ENCODE data around the gene CDC25B. TPM values are rescaled to one million over a fixed set of nuclear protein-coding genes. Genes with fewer than 3 reads are reported as not detected.
A peak's percentile ranks its signal among the peaks of the same experiment; 100 is the strongest.

The CDC25B gene
- total and polyA plus RNA-seq, 3 experiments from 2014 or later = 61.6 to 81.6 (median 78.0) TPM

GRCh38 chr20:3751675-3752385 is 44.3 kb upstream of the CDC25B start:
- no peak overlapping the region for H3K27ac ChIP-seq (ENCODE audit: low read depth, low read length)
- no peaks in the 10 kb centered on the region for H3K36me3 ChIP-seq (ENCODE audit: insufficient read depth, low read length)
- ChIA-PET CTCF (interaction anchor here (0.8 to 2.2 kb wide), 7 partner anchors 16 to 334 kb away, joined by 3 to 14 read pairs (median 5); partner anchors contain the start of genes ADISSP, AP5S1 and CENPB), POLR2A (no interaction called here)
- H3K27ac Mint-ChIP-seq = peak overlapping the region in 2 of 8 donors; percentile 78 to 88
- DNase-seq = peak; percentile 35 to 61 (median 49)
- H3K9me3 ChIP-seq (ENCODE audit: low read length) = no peaks in the 10 kb centered on the region
- no peaks in the 10 kb centered on the region for H3K9me3 Mint-ChIP-seq
- no peaks in the 10 kb centered on the region for H3K4me1 ChIP-seq (ENCODE audit: insufficient read depth, low read length)
- no peak overlapping the region for H3K4me3 ChIP-seq (ENCODE audit: low read length)
- H3K27me3 Mint-ChIP-seq = peaks cover 4 to 14% of the 10 kb centered on the region in 2 donors
- peak overlapping the region in 5 of 7 donors; percentile 26 to 80 (median 73) for H3K4me3 Mint-ChIP-seq
- H3K4me1 Mint-ChIP-seq = peaks cover 6 to 18% (median 11%) of the 10 kb centered on the region in 3 donors
- no peaks in the 10 kb centered on the region for H3K27me3 ChIP-seq (ENCODE audit: insufficient read depth, low read length, poor library complexity, severe bottlenecking)
- peaks cover 0 to 12% (median 3%) of the 10 kb centered on the region in 3 donors for H3K36me3 Mint-ChIP-seq

- no peaks in the 10 kb centered on the region for H3K4me1 ChIP-seq (ENCODE audit: insufficient read depth, low read length)
- Mint-ChIP-seq H3K27me3 (peaks cover 4 to 9% of the 10 kb centered on the region in 2 donors), H3K36me3 (peaks cover 0 to 14% (median 3%) of the 10 kb centered on the region in 3 donors), H3K4me1 (peaks cover 6 to 18% (median 11%) of the 10 kb centered on the region in 3 donors), H3K27ac (peak overlapping the region in 3 of 8 donors; percentile 74 to 88 (median 78)), H3K9me3 (no peaks in the 10 kb centered on the region), H3K4me3 (peak overlapping the region in 6 of 7 donors; percentile 26 to 80 (median 65))
- H3K36me3 ChIP-seq (ENCODE audit: insufficient read depth, low read length) = no peaks in the 10 kb centered on the region
- no peak for DNase-seq
- no peaks in the 10 kb centered on the region for H3K27me3 ChIP-seq (ENCODE audit: insufficient read depth, low read length, poor library complexity, severe bottlenecking)
- H3K27ac ChIP-seq (ENCODE audit: low read depth, low read length) = no peak overlapping the region
- no peaks in the 10 kb centered on the region for H3K9me3 ChIP-seq (ENCODE audit: low read length)
- POLR2A ChIA-PET = no interaction called here
- no peak overlapping the region for H3K4me3 ChIP-seq (ENCODE audit: low read length)
- CTCF ChIA-PET = interaction anchor here (0.7 to 2.2 kb wide), 12 partner anchors 8 to 341 kb away, joined by 3 to 14 read pairs (median 4); partner anchors contain the start of genes ADISSP and CENPB
These were observed 43.7 kb upstream of the CDC25B start for GRCh38 chr20:3752386-3752759.

- H3K9me3 ChIP-seq (ENCODE audit: low read length) = no peaks in the 10 kb centered on the region
- no peak overlapping the region for H3K27ac ChIP-seq (ENCODE audit: low read depth, low read length)
- CTCF ChIA-PET = interaction anchor here (0.7 to 2.2 kb wide), 14 partner anchors 8 to 340 kb away, joined by 3 to 14 read pairs (median 4); partner anchors contain the start of genes ADISSP, AP5S1 and CENPB
- peak; percentile 42 to 65 (median 46) for DNase-seq
- H3K4me1 ChIP-seq (ENCODE audit: insufficient read depth, low read length) = no peaks in the 10 kb centered on the region
- Mint-ChIP-seq H3K27me3 (peaks cover 0 to 4% of the 10 kb centered on the region in 2 donors), H3K9me3 (no peaks in the 10 kb centered on the region), H3K4me3 (no peak overlapping the region), H3K4me1 (peaks cover 6 to 18% (median 11%) of the 10 kb centered on the region in 3 donors), H3K36me3 (peaks cover 0 to 19% (median 5%) of the 10 kb centered on the region in 3 donors), H3K27ac (peak overlapping the region in 2 of 8 donors; percentile 4 to 66)
- H3K4me3 ChIP-seq (ENCODE audit: low read length) = no peak overlapping the region
- POLR2A ChIA-PET = interaction anchor here (0.5 to 0.9 kb wide), 2 partner anchors 36 to 331 kb away, joined by 3 to 4 read pairs; no protein-coding TSS in a partner anchor
- no peaks in the 10 kb centered on the region for H3K36me3 ChIP-seq (ENCODE audit: insufficient read depth, low read length)
- no peaks in the 10 kb centered on the region for H3K27me3 ChIP-seq (ENCODE audit: insufficient read depth, low read length, poor library complexity, severe bottlenecking)
These were observed 43.0 kb upstream of the CDC25B start for GRCh38 chr20:3753098-3753497.

- H3K9me3 ChIP-seq (ENCODE audit: low read length) = no peaks in the 10 kb centered on the region
- POLR2A ChIA-PET = interaction anchor here (0.9 kb wide), 1 partner anchor 331 kb away, joined by 4 read pairs; no protein-coding TSS in a partner anchor
- peaks cover 6 to 18% (median 11%) of the 10 kb centered on the region in 3 donors for H3K4me1 Mint-ChIP-seq
- H3K36me3 ChIP-seq (ENCODE audit: insufficient read depth, low read length) = no peaks in the 10 kb centered on the region
- H3K27me3 Mint-ChIP-seq = peaks cover 0 to 2% of the 10 kb centered on the region in 2 donors
- no peaks in the 10 kb centered on the region for H3K9me3 Mint-ChIP-seq
- CTCF ChIA-PET = interaction anchor here (1.0 to 2.2 kb wide), 14 partner anchors 9 to 339 kb away, joined by 3 to 14 read pairs (median 4); partner anchors contain the start of genes ADISSP, AP5S1 and CENPB
- no peak overlapping the region for H3K27ac ChIP-seq (ENCODE audit: low read depth, low read length)
- H3K27me3 ChIP-seq (ENCODE audit: insufficient read depth, low read length, poor library complexity, severe bottlenecking) = no peaks in the 10 kb centered on the region
- no peak overlapping the region for H3K4me3 ChIP-seq (ENCODE audit: low read length)
- no peaks in the 10 kb centered on the region for H3K4me1 ChIP-seq (ENCODE audit: insufficient read depth, low read length)
- peak overlapping the region in 1 of 8 donors; percentile 4 for H3K27ac Mint-ChIP-seq
- DNase-seq = no peak
- peak overlapping the region in 1 of 7 donors; percentile 24 for H3K4me3 Mint-ChIP-seq
- H3K36me3 Mint-ChIP-seq = peaks cover 0 to 24% (median 6%) of the 10 kb centered on the region in 3 donors
These were observed 42.4 kb upstream of the CDC25B start for GRCh38 chr20:3753501-3754275.

- H3K9me3 ChIP-seq (ENCODE audit: low read length) = no peaks in the 10 kb centered on the region
- no peak overlapping the region for H3K27ac ChIP-seq (ENCODE audit: low read depth, low read length)
- H3K36me3 ChIP-seq (ENCODE audit: insufficient read depth, low read length) = no peaks in the 10 kb centered on the region
- no peak overlapping the region for H3K4me3 Mint-ChIP-seq
- H3K4me1 ChIP-seq (ENCODE audit: insufficient read depth, low read length) = no peaks in the 10 kb centered on the region
- H3K27me3 Mint-ChIP-seq = no peaks in the 10 kb centered on the region
- CTCF ChIA-PET = interaction anchor here (0.7 to 2.2 kb wide), 4 partner anchors 15 to 338 kb away, joined by 3 to 7 read pairs (median 5); partner anchors contain the start of gene CENPB
- H3K36me3 Mint-ChIP-seq = peaks cover 0 to 24% (median 6%) of the 10 kb centered on the region in 3 donors
- DNase-seq = no peak
- no peak overlapping the region for H3K4me3 ChIP-seq (ENCODE audit: low read length)
- POLR2A ChIA-PET = interaction anchor here (1.2 kb wide), 1 partner anchor 14 kb away, joined by 6 read pairs; the partner anchor contains the start of gene ADISSP
- H3K27me3 ChIP-seq (ENCODE audit: insufficient read depth, low read length, poor library complexity, severe bottlenecking) = no peaks in the 10 kb centered on the region
- no peak overlapping the region for H3K27ac Mint-ChIP-seq
- no peaks in the 10 kb centered on the region for H3K9me3 Mint-ChIP-seq
- H3K4me1 Mint-ChIP-seq = peaks cover 6 to 18% (median 11%) of the 10 kb centered on the region in 3 donors
These were observed 41.9 kb upstream of the CDC25B start for GRCh38 chr20:3754276-3754630.

- ChIA-PET POLR2A (interaction anchor here (1.2 kb wide), 1 partner anchor 13 kb away, joined by 6 read pairs; the partner anchor contains the start of gene ADISSP), CTCF (interaction anchor here (1.1 to 3.7 kb wide), 4 partner anchors 13 to 100 kb away, joined by 3 to 16 read pairs (median 6); partner anchors contain the start of gene ADISSP)
- Histone ChIP-seq H3K9me3 (ENCODE audit: low read length) (no peaks in the 10 kb centered on the region), H3K4me3 (ENCODE audit: low read length) (no peak overlapping the region), H3K27ac (ENCODE audit: low read depth, low read length) (no peak overlapping the region), H3K27me3 (ENCODE audit: insufficient read depth, low read length, poor library complexity, severe bottlenecking) (no peaks in the 10 kb centered on the region), H3K4me1 (ENCODE audit: insufficient read depth, low read length) (no peaks in the 10 kb centered on the region), H3K36me3 (ENCODE audit: insufficient read depth, low read length) (no peaks in the 10 kb centered on the region)
- no peak for DNase-seq
- no peak overlapping the region for H3K4me3 Mint-ChIP-seq
- peak overlapping the region in 2 of 8 donors; percentile 26 to 68 for H3K27ac Mint-ChIP-seq
- H3K4me1 Mint-ChIP-seq = peaks cover 6 to 18% (median 11%) of the 10 kb centered on the region in 3 donors
- peaks cover 0 to 27% (median 6%) of the 10 kb centered on the region in 3 donors for H3K36me3 Mint-ChIP-seq
- no peaks in the 10 kb centered on the region for H3K9me3 Mint-ChIP-seq
- H3K27me3 Mint-ChIP-seq = no peaks in the 10 kb centered on the region
These were observed 40.8 kb upstream of the CDC25B start for GRCh38 chr20:3755269-3755668.

GRCh38 chr20:3755814-3756480 is 40.2 kb upstream of the CDC25B start:
- H3K4me1 Mint-ChIP-seq = peaks cover 6 to 15% (median 11%) of the 10 kb centered on the region in 3 donors
- Histone ChIP-seq H3K9me3 (ENCODE audit: low read length) (no peaks in the 10 kb centered on the region), H3K4me3 (ENCODE audit: low read length) (no peak overlapping the region), H3K27me3 (ENCODE audit: insufficient read depth, low read length, poor library complexity, severe bottlenecking) (no peaks in the 10 kb centered on the region), H3K4me1 (ENCODE audit: insufficient read depth, low read length) (no peaks in the 10 kb centered on the region), H3K36me3 (ENCODE audit: insufficient read depth, low read length) (no peaks in the 10 kb centered on the region), H3K27ac (ENCODE audit: low read depth, low read length) (no peak overlapping the region)
- ChIA-PET POLR2A (no interaction called here), CTCF (interaction anchor here (1.1 to 3.7 kb wide), 3 partner anchors 12 to 95 kb away, joined by 3 to 16 read pairs (median 6); partner anchors contain the start of gene ADISSP)
- no peaks in the 10 kb centered on the region for H3K27me3 Mint-ChIP-seq
- no peaks in the 10 kb centered on the region for H3K9me3 Mint-ChIP-seq
- H3K27ac Mint-ChIP-seq = peak overlapping the region in 1 of 8 donors; percentile 68
- H3K4me3 Mint-ChIP-seq = no peak overlapping the region
- peaks cover 0 to 27% (median 6%) of the 10 kb centered on the region in 3 donors for H3K36me3 Mint-ChIP-seq
- DNase-seq = no peak
